HUES64 (cell line): ENCODE measurements around the gene HOXB9.

Source experiments
- H3K27ac ChIP-seq: 2 replicates; pipeline ENCODE4 v1.7.0; 2013; ENCODE audit warnings: low read depth, low read length, inconsistent platforms
- H3K27me3 ChIP-seq: 2 replicates; pipeline ENCODE4 v1.6.1; 2013; ENCODE audit warnings: mild to moderate bottlenecking, low read length; ENCODE audit not compliant: insufficient read depth
- H3K36me3 ChIP-seq: 2 replicates; pipeline ENCODE4 v1.6.1; 2013; ENCODE audit warnings: mild to moderate bottlenecking, low read length; ENCODE audit not compliant: insufficient read depth
- H3K4me1 ChIP-seq: 2 replicates; pipeline ENCODE4 v1.6.1; 2013; ENCODE audit warnings: mild to moderate bottlenecking, low read length, moderate library complexity; ENCODE audit not compliant: insufficient read depth
- H3K4me3 ChIP-seq: 2 replicates; pipeline ENCODE4 v1.5.1; 2013; ENCODE audit warnings: mild to moderate bottlenecking, low read length, moderate library complexity
- H3K9ac ChIP-seq: 2 replicates; pipeline ENCODE4 v1.6.1; 2013; ENCODE audit warnings: mild to moderate bottlenecking, low read depth, low read length
- H3K9me3 ChIP-seq: 2 replicates; pipeline ENCODE4 v1.6.1; 2013; ENCODE audit warnings: low read depth, low read length; ENCODE audit not compliant: insufficient read depth
- WGBS: fragments of 150-250, 120-280 bp; methylation state at CpG from one replicate; pipeline ENCODE4 v1.1.7; 2013; ENCODE audit warnings: missing lambda C conversion rate; 5-methylcytosine and 5-hydroxymethylcytosine counted together

HOXB9 gene

DNA sequence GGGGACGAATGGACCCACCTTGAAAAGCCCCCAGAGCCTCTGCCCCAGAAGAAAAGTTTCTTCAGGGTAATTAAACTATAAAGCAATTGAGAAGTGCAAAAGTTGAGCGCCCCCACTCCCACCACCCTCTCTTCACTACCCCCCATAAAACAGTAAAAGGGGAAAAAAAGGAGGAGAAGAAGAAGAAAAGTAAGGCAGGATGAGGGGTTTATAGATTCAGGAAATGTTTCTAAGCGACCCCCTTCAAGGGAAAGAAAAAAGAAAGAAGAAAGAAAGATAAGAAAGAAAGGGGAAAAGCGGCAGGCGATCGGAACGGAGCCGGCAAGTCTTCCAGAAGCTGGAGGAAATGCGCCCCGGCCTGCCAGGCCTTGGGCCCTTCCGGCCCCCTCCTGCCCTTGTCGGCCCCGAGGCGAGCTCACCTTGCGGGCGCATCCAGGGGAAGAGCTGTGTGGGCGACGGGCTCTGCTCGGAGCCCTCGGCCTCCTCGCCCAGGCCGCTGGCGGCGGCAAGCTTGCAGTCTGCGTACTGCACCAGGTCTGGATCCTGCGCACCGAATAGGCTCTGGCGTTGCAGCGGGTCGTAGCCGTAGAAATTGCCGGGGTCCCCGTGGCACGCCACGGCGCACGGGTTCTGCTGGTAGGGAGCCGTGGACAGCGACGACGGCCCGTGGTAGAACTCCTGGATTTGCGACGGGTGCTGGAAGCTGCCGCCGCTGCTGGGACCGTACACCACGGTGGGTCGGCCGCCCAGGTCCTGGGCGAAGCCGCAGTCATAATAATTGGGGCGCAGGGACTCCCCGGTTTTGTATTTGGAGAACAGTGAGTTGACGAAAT is 12.1 kb downstream of the HOXB9 start:
- Histone ChIP-seq H3K27me3 (peaks cover 100% of the 10 kb centered on the region), H3K9me3 (no peaks in the 10 kb centered on the region), H3K36me3 (no peaks in the 10 kb centered on the region), H3K4me3 (no peak overlapping the region), H3K9ac (no peak overlapping the region), H3K4me1 (peaks cover 2% of the 10 kb centered on the region; the same call in 1 of the 2 replicates), H3K27ac (no peak overlapping the region)
- 2% methylated on average over 54 of the region's 55 CpGs for WGBS

DNA sequence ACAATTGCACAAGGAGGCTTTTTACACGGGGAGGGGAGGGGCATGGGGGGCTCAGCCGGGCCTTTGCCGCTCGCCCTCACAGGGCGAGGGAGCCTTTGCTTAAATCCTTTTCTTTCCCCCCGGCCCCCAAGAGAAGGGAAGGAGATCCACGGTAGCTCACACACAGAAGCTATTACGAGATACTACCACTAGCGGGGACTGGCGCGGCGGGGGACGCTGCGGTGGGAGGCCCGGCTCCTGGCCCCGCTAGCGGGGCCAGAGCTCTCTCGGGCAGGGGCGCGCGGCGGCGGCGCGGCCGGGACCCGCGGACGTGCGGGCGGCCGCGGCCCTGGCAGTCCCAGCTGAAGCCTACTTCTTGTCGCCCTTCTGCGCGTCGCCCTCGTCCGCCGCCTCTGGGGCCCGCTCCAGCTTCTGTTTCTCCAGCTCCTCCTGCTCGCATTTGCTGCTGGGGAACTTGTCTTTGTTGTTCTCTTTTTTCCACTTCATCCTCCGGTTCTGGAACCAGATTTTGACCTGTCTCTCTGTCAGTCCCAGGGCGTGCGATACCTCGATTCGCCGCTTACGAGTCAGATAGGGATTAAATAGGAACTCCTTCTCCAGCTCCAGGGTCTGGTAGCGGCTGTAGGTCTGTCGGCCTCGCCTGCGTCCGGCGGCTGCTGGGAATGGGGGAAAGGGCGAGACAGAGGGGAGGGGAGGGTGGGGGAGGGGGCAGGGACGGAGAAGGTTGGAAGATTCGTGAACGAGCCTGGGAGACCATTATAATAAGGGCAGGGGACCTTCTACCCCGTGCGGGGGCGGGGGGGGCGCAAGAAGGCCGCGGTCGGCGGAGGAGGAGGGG is 13.1 kb downstream of the HOXB9 start:
- H3K9ac ChIP-seq = no peak overlapping the region

DNA sequence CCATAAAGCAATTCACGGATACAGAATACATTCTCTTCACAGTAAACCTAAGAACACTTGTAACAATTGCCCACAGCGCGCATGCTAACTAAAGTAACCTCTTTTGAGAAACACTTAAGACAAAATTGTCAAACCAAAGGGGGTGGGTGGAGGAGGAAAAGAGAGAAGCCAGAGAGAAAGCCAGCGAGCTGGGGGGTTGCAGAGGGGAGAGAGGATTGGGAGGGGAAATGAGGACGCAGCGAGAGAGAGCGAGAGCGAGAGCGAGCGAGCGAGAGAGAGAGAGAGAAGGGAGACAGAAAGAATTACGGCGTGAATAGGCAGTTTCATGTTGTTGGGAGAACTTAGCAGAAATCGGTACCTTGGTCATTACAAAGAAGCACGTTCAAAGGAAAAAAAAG is 13.7 kb downstream of the HOXB9 start:
- Histone ChIP-seq H3K4me3 (no peak overlapping the region), H3K9me3 (no peaks in the 10 kb centered on the region), H3K27me3 (peaks cover 100% of the 10 kb centered on the region), H3K4me1 (peaks cover 2% of the 10 kb centered on the region; the same call in 1 of the 2 replicates), H3K36me3 (no peaks in the 10 kb centered on the region), H3K27ac (no peak overlapping the region), H3K9ac (no peak overlapping the region)
- 3% methylated on average over 15 of the region's 15 CpGs for WGBS

More for the DNA sequence above, 13.1 kb downstream of the HOXB9 start:
- WGBS = under 1% methylated on average over 67 of the region's 67 CpGs
- Histone ChIP-seq H3K36me3 (no peaks in the 10 kb centered on the region), H3K27me3 (peaks cover 100% of the 10 kb centered on the region), H3K9me3 (no peaks in the 10 kb centered on the region), H3K27ac (no peak overlapping the region), H3K4me3 (peak overlapping the region; percentile 20; the same call in 1 of the 2 replicates), H3K4me1 (peaks cover 2% of the 10 kb centered on the region; the same call in 1 of the 2 replicates)

DNA sequence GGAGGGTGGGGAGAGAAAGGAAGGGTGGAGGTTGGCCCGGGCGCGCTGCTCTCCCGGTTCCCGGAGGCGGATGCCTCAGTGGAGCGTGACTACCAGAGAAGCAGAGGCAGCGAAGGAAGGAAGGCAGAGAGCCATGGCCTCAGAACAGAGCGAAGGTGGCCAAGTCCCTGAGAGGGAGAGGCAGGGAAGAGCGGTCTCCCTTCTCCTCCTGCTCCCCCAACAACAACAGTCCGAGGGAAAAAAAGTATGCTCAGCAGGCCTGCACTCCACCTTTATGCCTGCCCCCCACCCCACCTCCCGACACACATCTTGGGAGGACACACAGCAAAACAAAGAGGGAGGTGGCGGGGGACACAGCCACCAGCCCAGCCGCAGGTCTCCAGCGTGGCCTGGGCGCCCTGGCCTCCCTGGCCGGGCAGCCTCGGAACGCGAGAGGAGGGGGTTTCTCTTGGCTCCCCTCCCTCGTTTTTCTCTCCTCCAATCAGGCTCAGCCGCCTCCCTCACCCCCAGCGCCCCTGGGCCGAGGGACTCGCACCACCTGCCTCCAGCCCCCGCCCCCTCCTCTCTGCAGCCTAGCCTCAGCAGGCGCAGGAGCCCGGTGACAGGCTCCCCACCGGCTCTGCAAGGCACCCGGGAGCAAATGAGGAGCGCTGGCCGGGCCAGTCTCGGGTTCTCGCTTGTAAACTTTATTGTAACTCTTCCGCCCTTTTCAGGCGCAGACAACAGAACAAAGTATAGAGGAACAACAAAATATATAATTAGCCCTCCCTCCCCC is 14.3 kb downstream of the HOXB9 start:
- no peaks in the 10 kb centered on the region for H3K9me3 ChIP-seq
- H3K4me3 ChIP-seq = no peak overlapping the region; the same call in 1 of the 2 replicates
- H3K27me3 ChIP-seq = peaks cover 100% of the 10 kb centered on the region
- no peaks in the 10 kb centered on the region for H3K36me3 ChIP-seq
- H3K9ac ChIP-seq = no peak overlapping the region
- no peak overlapping the region for H3K27ac ChIP-seq
- H3K4me1 ChIP-seq = peaks cover 2% of the 10 kb centered on the region; the same call in 1 of the 2 replicates
- 1% methylated on average over 36 of the region's 36 CpGs for WGBS

DNA sequence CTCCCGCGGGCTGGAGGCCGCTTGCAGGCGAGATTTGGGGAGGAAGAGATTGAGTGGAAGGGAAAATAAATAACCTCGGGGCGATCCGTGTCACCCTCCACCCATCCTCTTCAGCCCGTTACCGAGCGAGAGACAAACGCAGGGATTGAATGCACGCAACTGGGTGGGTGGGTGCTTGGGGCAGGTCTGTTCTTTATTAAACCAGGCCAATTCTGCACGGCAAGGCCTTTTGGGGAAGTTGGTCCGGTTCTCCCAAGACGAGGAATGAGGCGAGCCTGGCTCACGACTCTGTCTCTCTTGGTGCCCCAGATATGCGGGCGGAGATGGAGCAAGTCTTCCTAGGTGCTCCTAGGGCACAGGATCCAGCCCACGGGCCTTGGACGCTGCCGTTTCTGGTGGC is 14.9 kb downstream of the HOXB9 start:
- no peak overlapping the region for H3K9ac ChIP-seq

DNA sequence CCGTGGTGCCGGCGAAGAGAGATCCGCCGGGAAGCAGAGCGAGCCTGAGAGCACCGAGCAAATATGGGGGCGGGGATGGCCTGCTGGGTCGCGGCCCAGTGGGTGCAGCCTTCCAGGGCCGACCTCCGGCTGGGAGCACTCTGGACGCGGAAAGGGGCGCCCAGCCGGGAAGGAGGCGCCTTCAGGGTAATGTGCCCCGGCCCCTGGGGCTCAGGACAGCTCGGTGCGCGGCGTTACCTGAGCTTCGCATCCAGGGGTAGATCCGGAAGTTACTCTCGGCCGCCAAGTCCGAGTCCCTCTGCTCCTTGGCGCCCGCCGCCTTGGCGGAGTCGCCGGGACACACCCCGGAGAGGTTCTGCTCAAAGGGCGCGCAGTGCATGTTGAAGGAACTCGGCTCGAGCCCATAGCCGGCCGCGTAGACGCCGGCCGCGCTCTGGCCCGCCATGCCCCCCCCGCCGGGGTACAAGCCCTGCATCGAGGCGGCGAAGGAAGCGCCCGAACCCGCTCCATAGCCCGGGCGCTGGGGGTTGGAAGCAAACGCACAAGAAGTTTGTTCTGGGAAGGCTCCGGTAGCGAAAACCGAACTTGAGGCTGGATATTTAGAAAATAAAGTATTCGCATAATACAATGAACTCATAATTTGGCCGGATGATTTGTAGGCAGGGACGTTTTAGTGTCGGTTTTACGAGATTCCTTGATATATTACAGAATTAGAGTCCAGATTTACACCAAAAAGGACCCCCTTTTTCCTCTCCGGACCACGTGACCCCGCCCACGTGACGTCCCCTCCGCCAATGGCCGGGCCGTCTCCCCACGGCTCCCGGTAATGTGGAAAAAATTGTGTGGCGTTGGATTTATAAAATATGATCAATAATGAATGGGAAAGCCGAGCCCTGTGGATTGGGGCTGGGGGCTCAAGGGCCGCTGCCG is 15.6 kb downstream of the HOXB9 start, which contains the start of gene HOXB7:
Gene HOXB7, minus strand, starts transcription at position 736 of the 930 bp plus-strand sequence. Its CDS starts 99 bp downstream, at position 637.
- Histone ChIP-seq H3K9ac (no peak within 1 kb of the TSS; the same call in 1 of the 2 replicates), H3K27me3 (peaks cover 100% of the 10 kb centered on the region), H3K4me1 (peaks cover 2% of the 10 kb centered on the region), H3K4me3 (peak within 1 kb of the TSS; percentile 26), H3K36me3 (no peaks in the 10 kb centered on the region), H3K27ac (no peak within 1 kb of the TSS), H3K9me3 (no peaks in the 10 kb centered on the region)
- WGBS = 2% methylated on average over 75 of the region's 79 CpGs

More for the DNA sequence above, 14.9 kb downstream of the HOXB9 start:
- Histone ChIP-seq H3K27ac (no peak overlapping the region), H3K4me1 (peaks cover 2% of the 10 kb centered on the region; the same call in 1 of the 2 replicates), H3K36me3 (no peaks in the 10 kb centered on the region), H3K9me3 (no peaks in the 10 kb centered on the region), H3K4me3 (peak overlapping the region; percentile 26; the same call in 1 of the 2 replicates), H3K27me3 (peaks cover 100% of the 10 kb centered on the region)
- 5% methylated on average over 21 of the region's 22 CpGs for WGBS

DNA sequence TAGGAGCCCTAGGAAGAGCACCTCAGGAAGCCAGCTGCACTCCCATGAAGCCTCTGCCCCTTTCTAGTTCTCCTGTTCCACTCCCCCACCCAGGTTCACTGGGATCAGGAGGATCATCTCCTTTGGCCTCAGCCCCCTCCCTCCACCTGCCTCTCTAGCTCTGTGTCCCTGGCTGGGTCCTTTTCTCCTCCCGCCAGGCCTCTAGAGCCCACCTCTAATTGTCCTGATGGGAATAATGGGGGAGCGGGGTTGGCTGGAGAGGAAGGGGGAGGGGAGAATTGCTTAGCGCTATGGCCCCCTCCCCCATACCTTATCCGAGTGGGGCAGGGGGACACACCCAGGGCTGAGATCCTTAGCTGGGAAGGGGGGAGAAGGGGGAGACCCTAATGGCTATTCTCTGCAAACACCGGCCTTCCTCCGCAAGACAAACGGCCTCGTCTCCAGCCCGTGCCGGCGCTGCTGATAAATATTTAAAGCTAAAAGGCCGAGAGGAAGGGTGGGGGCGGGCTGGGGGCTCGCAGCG is 16.3 kb downstream of the HOXB9 start:
- H3K27me3 ChIP-seq = peaks cover 100% of the 10 kb centered on the region
- H3K27ac ChIP-seq = no peak overlapping the region
- H3K9me3 ChIP-seq = no peaks in the 10 kb centered on the region
- no peak overlapping the region for H3K9ac ChIP-seq
- peaks cover 2% of the 10 kb centered on the region for H3K4me1 ChIP-seq
- H3K4me3 ChIP-seq = no peak overlapping the region
- WGBS = 2% methylated on average over 11 of the region's 15 CpGs
- no peaks in the 10 kb centered on the region for H3K36me3 ChIP-seq

DNA sequence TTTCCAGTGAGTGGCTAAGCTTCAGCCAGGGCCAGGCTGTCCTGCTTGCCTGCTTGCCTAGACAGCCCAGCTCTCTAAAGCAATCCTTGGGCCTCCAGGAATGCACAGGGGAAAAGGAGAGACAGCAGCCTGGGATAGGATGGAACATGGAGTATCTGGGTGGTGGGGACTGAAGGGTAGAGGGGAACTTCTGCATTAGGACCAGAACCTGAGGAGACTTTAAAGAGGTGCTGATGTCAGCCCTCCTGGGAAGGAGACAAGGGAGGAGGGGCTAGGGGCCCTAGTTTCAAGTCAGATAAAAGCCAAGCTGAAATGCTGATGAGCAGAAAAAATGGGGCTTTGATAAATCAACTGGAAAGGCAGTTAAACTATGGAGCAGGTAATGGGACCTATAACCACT is 17.1 kb downstream of the HOXB9 start:
- Histone ChIP-seq H3K4me3 (no peak overlapping the region), H3K27me3 (peaks cover 100% of the 10 kb centered on the region), H3K9me3 (no peaks in the 10 kb centered on the region), H3K36me3 (no peaks in the 10 kb centered on the region), H3K9ac (no peak overlapping the region), H3K4me1 (peaks cover 2% of the 10 kb centered on the region), H3K27ac (no peak overlapping the region)

DNA sequence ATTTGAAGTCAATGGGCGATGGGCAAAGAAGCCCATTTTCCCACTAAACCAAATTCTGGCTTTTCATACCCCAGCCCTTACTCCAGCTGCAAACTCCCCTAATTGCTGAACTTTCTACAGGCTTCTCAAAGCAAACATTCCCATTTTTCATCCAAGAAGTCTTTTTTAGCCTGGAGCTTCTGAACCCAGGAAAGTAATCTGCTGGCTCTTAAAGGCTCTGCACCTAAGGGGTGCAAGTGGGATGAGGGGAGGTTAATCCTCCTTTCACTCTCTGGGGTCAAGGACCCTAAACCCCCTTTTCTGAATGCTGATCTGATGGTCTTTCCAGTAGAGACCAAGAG is 17.7 kb downstream of the HOXB9 start:
- 47% methylated on average over 1 of the region's 1 CpG for WGBS
- Histone ChIP-seq H3K36me3 (no peaks in the 10 kb centered on the region), H3K27ac (no peak overlapping the region), H3K27me3 (peaks cover 100% of the 10 kb centered on the region), H3K4me1 (peaks cover 2% of the 10 kb centered on the region), H3K4me3 (no peak overlapping the region), H3K9ac (no peak overlapping the region), H3K9me3 (no peaks in the 10 kb centered on the region)
